Mammary epithelial cell (primary cell): ENCODE data around the gene NOTCH1.

ENCODE experiments used
- EZH2 ChIP-seq: IDR thresholded peaks from 2 replicates; pipeline ENCODE4 v1.6.1; 2012; ENCODE audit warnings: low read length, inconsistent platforms, borderline replicate concordance
- TF ChIP-seq, protein P1 (sequence below), 2 donors: IDR thresholded peaks in 1 of 2; conservative IDR thresholded peaks in 1 of 2; 2 replicates each; pipeline ENCODE4 v1.5.1; 2011 to 2012; ENCODE audit warnings: inconsistent platforms in 2 of 2, low read length in 2 of 2, mild to moderate bottlenecking in 2 of 2, control low read depth in 1 of 2, low read depth in 1 of 2; ENCODE audit not compliant: insufficient read depth in 1 of 2; ENCODE audit errors: extremely low read depth in 1 of 2

GRCh38 chr9:136542241-136543040 is 3.4 kb downstream of the NOTCH1 start:
- TF ChIP-seq, protein P1, sequence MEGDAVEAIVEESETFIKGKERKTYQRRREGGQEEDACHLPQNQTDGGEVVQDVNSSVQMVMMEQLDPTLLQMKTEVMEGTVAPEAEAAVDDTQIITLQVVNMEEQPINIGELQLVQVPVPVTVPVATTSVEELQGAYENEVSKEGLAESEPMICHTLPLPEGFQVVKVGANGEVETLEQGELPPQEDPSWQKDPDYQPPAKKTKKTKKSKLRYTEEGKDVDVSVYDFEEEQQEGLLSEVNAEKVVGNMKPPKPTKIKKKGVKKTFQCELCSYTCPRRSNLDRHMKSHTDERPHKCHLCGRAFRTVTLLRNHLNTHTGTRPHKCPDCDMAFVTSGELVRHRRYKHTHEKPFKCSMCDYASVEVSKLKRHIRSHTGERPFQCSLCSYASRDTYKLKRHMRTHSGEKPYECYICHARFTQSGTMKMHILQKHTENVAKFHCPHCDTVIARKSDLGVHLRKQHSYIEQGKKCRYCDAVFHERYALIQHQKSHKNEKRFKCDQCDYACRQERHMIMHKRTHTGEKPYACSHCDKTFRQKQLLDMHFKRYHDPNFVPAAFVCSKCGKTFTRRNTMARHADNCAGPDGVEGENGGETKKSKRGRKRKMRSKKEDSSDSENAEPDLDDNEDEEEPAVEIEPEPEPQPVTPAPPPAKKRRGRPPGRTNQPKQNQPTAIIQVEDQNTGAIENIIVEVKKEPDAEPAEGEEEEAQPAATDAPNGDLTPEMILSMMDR (conservative IDR thresholded peaks at IDR 0.05 in 1 of 2, IDR thresholded peaks at IDR 0.05 in 1 of 2; ENCODE audit: extremely low read depth in 1 of 2, insufficient read depth in 1 of 2, low read depth in 1 of 2, low read length in 2 of 2) = no peak
- TF ChIP-seq EZH2 = no peak
